Neural cell (in vitro differentiated cells): ENCODE results near the gene GAB2. TPM values are rescaled to one million over a fixed set of nuclear protein-coding genes. Genes with fewer than 3 reads are reported as not detected.
A peak's percentile ranks its signal among the peaks of the same experiment; 100 is the strongest.

Experiments
- H2AFZ ChIP-seq: fragments of 200-600, 300-800 bp; sonication (generic), shearing (Covaris generic); 2 replicates; pipeline ENCODE4 v1.6.0; 2014; ENCODE audit warnings: low read depth, mild to moderate bottlenecking, antibody characterized with exemption, low read length, moderate library complexity
- H3F3A ChIP-seq: fragments of 200-600 bp; shearing (Covaris generic); 2 replicates; pipeline ENCODE4 v1.6.1; 2016; ENCODE audit warnings: mild to moderate bottlenecking, moderate library complexity, mixed read lengths, antibody characterized with exemption, low read length; ENCODE audit not compliant: insufficient read depth, poor library complexity, severe bottlenecking
- H3K27ac ChIP-seq: fragments of 200-600, 300-800 bp; sonication (generic), shearing (Covaris generic); 2 replicates; pipeline ENCODE4 v1.5.1; 2014; ENCODE audit warnings: mild to moderate bottlenecking, low read length, moderate library complexity
- H3K27me3 ChIP-seq: fragments of 300-800, 200-600 bp; sonication (generic), shearing (Covaris generic); 2 replicates; pipeline ENCODE4 v1.6.0; 2014; ENCODE audit warnings: mild to moderate bottlenecking, low read depth, low read length, moderate library complexity; ENCODE audit not compliant: insufficient read depth
- H3K36me3 ChIP-seq: fragments of 300-800, 200-600 bp; sonication (generic), shearing (Covaris generic); 2 replicates; pipeline ENCODE4 v1.5.1; 2014; ENCODE audit warnings: mild to moderate bottlenecking, antibody characterized with exemption, low read length, moderate library complexity; ENCODE audit not compliant: insufficient read depth
- H3K4me2 ChIP-seq: fragments of 300-800, 200-600 bp; sonication (generic), shearing (Covaris generic); 2 replicates; pipeline ENCODE4 v1.6.0; 2014; ENCODE audit warnings: mild to moderate bottlenecking, low read length
- H3K4me3 ChIP-seq: fragments of 300-800, 200-600 bp; sonication (generic), shearing (Covaris generic); 2 replicates; pipeline ENCODE4 v1.5.1; 2014; ENCODE audit warnings: mild to moderate bottlenecking, low read length, moderate library complexity
- H3K79me2 ChIP-seq: fragments of 200-600 bp; shearing (Covaris generic); replicated peaks from 2 replicates; pipeline ENCODE4 v1.6.0; 2014; ENCODE audit warnings: mild to moderate bottlenecking, low read length, moderate library complexity; ENCODE audit not compliant: insufficient read depth
- H3K9ac ChIP-seq: fragments of 300-800, 200-600 bp; sonication (generic), shearing (Covaris generic); 2 replicates; pipeline ENCODE4 v1.6.1; 2016; ENCODE audit warnings: mild to moderate bottlenecking, low read length, mixed read lengths
- H3K9me2 ChIP-seq: fragments of 200-600 bp; shearing (Covaris generic); 2 replicates; pipeline ENCODE4 v1.6.1; 2016; ENCODE audit warnings: mild to moderate bottlenecking, low read length, mixed read lengths; ENCODE audit not compliant: insufficient read depth
- H3K9me3 ChIP-seq: fragments of 200-600, 300-800 bp; sonication (generic), shearing (Covaris generic); 2 replicates; pipeline ENCODE4 v1.6.1; 2016; ENCODE audit warnings: mild to moderate bottlenecking, mixed run types, low read length, moderate library complexity, mixed read lengths
- H4K20me1 ChIP-seq: fragments of 200-600 bp; shearing (Covaris generic); 2 replicates; pipeline ENCODE4 v1.6.1; 2016; ENCODE audit warnings: mild to moderate bottlenecking, mixed run types; ENCODE audit not compliant: insufficient read depth
- CTCF ChIP-seq: fragments of 450-650 bp; IDR thresholded peaks from 2 replicates; pipeline ENCODE4 v1.5.1; 2014; ENCODE audit warnings: antibody characterized with exemption, mild to moderate bottlenecking, moderate library complexity; ENCODE audit not compliant: poor library complexity, severe bottlenecking
- EP300 ChIP-seq: fragments of 450-650 bp; conservative IDR thresholded peaks from 2 replicates; pipeline ENCODE4 v1.6.1; 2014; ENCODE audit warnings: antibody characterized with exemption, mild to moderate bottlenecking, moderate library complexity; ENCODE audit not compliant: poor library complexity, severe bottlenecking
- EZH2 ChIP-seq: fragments of 200-600, 300-800 bp; shearing (Covaris generic), sonication (generic); IDR thresholded peaks from 2 replicates; pipeline ENCODE4 v1.6.1; 2014; ENCODE audit warnings: antibody characterized with exemption, low read length, borderline replicate concordance, mild to moderate bottlenecking; ENCODE audit not compliant: insufficient read depth, poor library complexity, severe bottlenecking
- MXI1 ChIP-seq: fragments of 450-650 bp; conservative IDR thresholded peaks from 2 replicates; pipeline ENCODE4 v1.6.1; 2014; ENCODE audit warnings: antibody characterized with exemption, mild to moderate bottlenecking; ENCODE audit not compliant: poor library complexity, severe bottlenecking
- POLR2AphosphoS5 ChIP-seq: IDR thresholded peaks from 2 replicates; pipeline ENCODE4 v1.6.1; 2012
- RAD21 ChIP-seq: fragments of 450-650 bp; conservative IDR thresholded peaks from 2 replicates; pipeline ENCODE4 v1.6.1; 2014; ENCODE audit warnings: antibody characterized with exemption, mild to moderate bottlenecking, moderate library complexity
- REST ChIP-seq: IDR thresholded peaks from 2 replicates; pipeline ENCODE4 v1.6.1; 2012; ENCODE audit warnings: borderline replicate concordance
- SMC3 ChIP-seq: fragments of 450-650 bp; conservative IDR thresholded peaks from 2 replicates; pipeline ENCODE4 v1.6.1; 2014; ENCODE audit warnings: antibody characterized with exemption, mild to moderate bottlenecking, moderate library complexity; ENCODE audit not compliant: poor library complexity
- TAF1 ChIP-seq: IDR thresholded peaks from 2 replicates; pipeline ENCODE4 v1.6.1; 2012; ENCODE audit warnings: low read depth
- polyA plus RNA-seq: library from polyadenylated mRNA; depleted of rRNA; stranded (reverse); fragments of >200 nt; gene quantifications from 2 replicates; pipeline ENCODE4 v1.2.3, GENCODE V29; 2014

The GAB2 gene
- polyA plus RNA-seq, 1 donor from 2014 or later = 21.9 TPM

- Histone ChIP-seq H3K79me2 (peaks cover 36% of the 10 kb centered on the region), H2AFZ (peak overlapping the region; percentile 75), H3F3A (peaks cover 4% of the 10 kb centered on the region), H3K4me3 (peak overlapping the region; percentile 69), H3K9ac (peak overlapping the region; percentile 80), H3K27me3 (no peaks in the 10 kb centered on the region), H3K9me3 (no peaks in the 10 kb centered on the region), H3K4me2 (peak overlapping the region; percentile 74), H3K9me2 (no peaks in the 10 kb centered on the region), H3K36me3 (no peaks in the 10 kb centered on the region), H3K27ac (peak overlapping the region; percentile 86), H4K20me1 (no peaks in the 10 kb centered on the region)
- TF ChIP-seq TAF1 (peak; percentile 82), EP300 (peak; percentile 52), RAD21 (peak; percentile 52), SMC3 (no peak), MXI1 (peak; percentile 76), CTCF (peak; percentile 68), REST (peak; percentile 88), EZH2 (no peak), POLR2AphosphoS5 (peak; percentile 80)
Observed at GRCh38 chr11:78417888-78418583, 416 bp upstream of the GAB2 start.

GRCh38 chr11:78416285-78417174 is 1.1 kb downstream of the GAB2 start:
- Histone ChIP-seq H3K79me2 (peaks cover 49% of the 10 kb centered on the region), H3K9ac (peak overlapping the region; percentile 89), H2AFZ (peak overlapping the region; percentile 62), H3K9me3 (no peaks in the 10 kb centered on the region), H3K4me2 (peak overlapping the region; percentile 81), H4K20me1 (no peaks in the 10 kb centered on the region), H3K9me2 (no peaks in the 10 kb centered on the region), H3F3A (peaks cover 4% of the 10 kb centered on the region), H3K36me3 (no peaks in the 10 kb centered on the region), H3K4me3 (peak overlapping the region; percentile 94), H3K27ac (peak overlapping the region; percentile 81), H3K27me3 (no peaks in the 10 kb centered on the region)
- TF ChIP-seq EP300 (no peak), POLR2AphosphoS5 (peak; percentile 77), MXI1 (peak; percentile 84), TAF1 (peak; percentile 31), SMC3 (peak; percentile 72), RAD21 (peak; percentile 66), CTCF (peak; percentile 85), EZH2 (no peak), REST (peak; percentile 39)
